Measurements from ENCODE around the gene ARFRP1. TPM values are rescaled to one million over a fixed set of nuclear protein-coding genes. Genes with fewer than 3 reads are reported as not detected.

Gene ARFRP1
- total and polyA plus RNA-seq, 2 of the 13 experiments (the other 11 are each of a cell fraction or from before 2014, with no cell fraction given) = 32.0 to 51.1 TPM

DNA sequence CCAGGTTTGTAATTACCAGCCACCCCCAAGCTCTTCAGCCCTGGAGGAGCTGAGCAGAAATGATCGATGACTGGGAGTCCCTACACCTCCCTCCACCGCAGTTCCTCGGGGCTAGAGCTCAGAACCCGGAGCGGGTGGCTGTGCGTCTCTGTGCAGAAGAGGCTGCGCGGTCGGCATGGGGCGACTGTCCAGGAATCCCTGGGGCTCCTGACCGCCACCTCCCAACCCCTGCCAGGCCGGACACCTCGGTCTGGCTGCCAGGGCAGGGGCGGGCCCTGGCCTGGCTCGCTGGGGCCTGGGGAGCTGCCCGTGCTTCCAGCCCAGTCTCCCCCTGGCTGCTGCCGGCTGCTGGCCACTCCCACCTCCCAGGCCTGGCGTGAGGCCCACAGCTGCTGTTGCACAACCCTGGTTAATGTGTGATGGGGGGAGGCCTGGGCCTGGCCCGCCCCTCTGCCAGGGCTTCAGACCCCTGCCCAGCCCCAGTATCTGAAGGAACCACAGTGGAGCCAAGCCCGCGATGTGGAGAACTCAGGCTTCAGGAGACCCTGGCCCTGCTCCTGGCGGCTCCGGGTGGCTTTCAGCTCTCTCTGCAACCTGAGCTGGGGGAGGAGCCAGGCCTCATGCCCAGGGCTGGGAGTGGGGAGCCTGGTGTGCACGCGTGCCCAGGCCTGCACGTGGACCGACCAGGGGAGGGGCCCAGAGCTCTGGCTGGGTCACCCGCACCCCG, 33.0 kb upstream of the ARFRP1 start (continued):
- TF ChIP-seq NFIC (IDR thresholded peaks at IDR 0.05; ENCODE audit: low read length) = 0 out of 2 replicates have a peak, but pooled peaks have one; percentile 50
- TF ChIP-seq IRF2 (CRISPR knock-in tag; IDR thresholded peaks at IDR 0.05) = peak; percentile 93
- TF ChIP-seq NR2F1 (CRISPR knock-in tag; IDR thresholded peaks at IDR 0.05) = 0 out of 4 replicates have a peak, but pooled peaks of 1 of the 2 experiments have one; percentile 18
- peak; percentile 85 for TF ChIP-seq ZNF407 (CRISPR knock-in tag; IDR thresholded peaks at IDR 0.05; ENCODE audit: not compliant biosample characterization)
- TF ChIP-seq ZNF432 (CRISPR knock-in tag; IDR thresholded peaks at IDR 0.05; ENCODE audit: borderline replicate concordance) = no peak
- TF ChIP-seq TBL1XR1 (IDR thresholded peaks at IDR 0.05; ENCODE audit: borderline replicate concordance, low read length, partially characterized antibody) = peak; percentile 50
- peak; percentile 61; the same call in 1 of the 2 replicates for TF ChIP-seq ZNF598 (CRISPR knock-in tag; IDR thresholded peaks at IDR 0.05; ENCODE audit: borderline replicate concordance)
- TF ChIP-seq REXO4 (CRISPR knock-in tag; IDR thresholded peaks at IDR 0.05; ENCODE audit: borderline replicate concordance) = peak; percentile 79; the same call in 1 of the 2 replicates
- TF ChIP-seq NFATC3 (CRISPR knock-in tag; IDR thresholded peaks at IDR 0.05) = no peak
- TF ChIP-seq, protein P1, sequence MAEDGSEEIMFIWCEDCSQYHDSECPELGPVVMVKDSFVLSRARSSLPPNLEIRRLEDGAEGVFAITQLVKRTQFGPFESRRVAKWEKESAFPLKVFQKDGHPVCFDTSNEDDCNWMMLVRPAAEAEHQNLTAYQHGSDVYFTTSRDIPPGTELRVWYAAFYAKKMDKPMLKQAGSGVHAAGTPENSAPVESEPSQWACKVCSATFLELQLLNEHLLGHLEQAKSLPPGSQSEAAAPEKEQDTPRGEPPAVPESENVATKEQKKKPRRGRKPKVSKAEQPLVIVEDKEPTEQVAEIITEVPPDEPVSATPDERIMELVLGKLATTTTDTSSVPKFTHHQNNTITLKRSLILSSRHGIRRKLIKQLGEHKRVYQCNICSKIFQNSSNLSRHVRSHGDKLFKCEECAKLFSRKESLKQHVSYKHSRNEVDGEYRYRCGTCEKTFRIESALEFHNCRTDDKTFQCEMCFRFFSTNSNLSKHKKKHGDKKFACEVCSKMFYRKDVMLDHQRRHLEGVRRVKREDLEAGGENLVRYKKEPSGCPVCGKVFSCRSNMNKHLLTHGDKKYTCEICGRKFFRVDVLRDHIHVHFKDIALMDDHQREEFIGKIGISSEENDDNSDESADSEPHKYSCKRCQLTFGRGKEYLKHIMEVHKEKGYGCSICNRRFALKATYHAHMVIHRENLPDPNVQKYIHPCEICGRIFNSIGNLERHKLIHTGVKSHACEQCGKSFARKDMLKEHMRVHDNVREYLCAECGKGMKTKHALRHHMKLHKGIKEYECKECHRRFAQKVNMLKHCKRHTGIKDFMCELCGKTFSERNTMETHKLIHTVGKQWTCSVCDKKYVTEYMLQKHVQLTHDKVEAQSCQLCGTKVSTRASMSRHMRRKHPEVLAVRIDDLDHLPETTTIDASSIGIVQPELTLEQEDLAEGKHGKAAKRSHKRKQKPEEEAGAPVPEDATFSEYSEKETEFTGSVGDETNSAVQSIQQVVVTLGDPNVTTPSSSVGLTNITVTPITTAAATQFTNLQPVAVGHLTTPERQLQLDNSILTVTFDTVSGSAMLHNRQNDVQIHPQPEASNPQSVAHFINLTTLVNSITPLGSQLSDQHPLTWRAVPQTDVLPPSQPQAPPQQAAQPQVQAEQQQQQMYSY (CRISPR knock-in tag; IDR thresholded peaks at IDR 0.05) = peak; percentile 79
- peak; percentile 58 for TF ChIP-seq ZNF629 (CRISPR knock-in tag; conservative IDR thresholded peaks at IDR 0.05)
- TF ChIP-seq LBX2 (CRISPR knock-in tag; IDR thresholded peaks at IDR 0.05; ENCODE audit: borderline replicate concordance) = peak; percentile 63
- no peak for TF ChIP-seq NFRKB (IDR thresholded peaks at IDR 0.05)
- TF ChIP-seq, protein P2, sequence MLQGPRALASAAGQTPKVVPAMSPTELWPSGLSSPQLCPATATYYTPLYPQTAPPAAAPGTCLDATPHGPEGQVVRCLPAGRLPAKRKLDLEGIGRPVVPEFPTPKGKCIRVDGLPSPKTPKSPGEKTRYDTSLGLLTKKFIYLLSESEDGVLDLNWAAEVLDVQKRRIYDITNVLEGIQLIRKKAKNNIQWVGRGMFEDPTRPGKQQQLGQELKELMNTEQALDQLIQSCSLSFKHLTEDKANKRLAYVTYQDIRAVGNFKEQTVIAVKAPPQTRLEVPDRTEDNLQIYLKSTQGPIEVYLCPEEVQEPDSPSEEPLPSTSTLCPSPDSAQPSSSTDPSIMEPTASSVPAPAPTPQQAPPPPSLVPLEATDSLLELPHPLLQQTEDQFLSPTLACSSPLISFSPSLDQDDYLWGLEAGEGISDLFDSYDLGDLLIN (CRISPR knock-in tag; IDR thresholded peaks at IDR 0.05; ENCODE audit: borderline replicate concordance) = peak; percentile 78
- peak; percentile 87 for TF ChIP-seq ZSCAN29 (CRISPR knock-in tag; conservative IDR thresholded peaks at IDR 0.05)
